Loucy (cell line): ENCODE measurements around the gene ASB10.

Source experiments
- H2AFZ ChIP-seq: fragments of 200-600 bp; sonication (generic); 2 replicates; pipeline ENCODE4 v1.6.0; 2016; ENCODE audit warnings: antibody characterized with exemption, mild to moderate bottlenecking, low read length, moderate library complexity
- H3F3A ChIP-seq: fragments of 200-600 bp; 2 replicates; pipeline ENCODE4 v1.6.0; 2016; ENCODE audit warnings: antibody characterized with exemption, low read depth, mild to moderate bottlenecking
- H3K27me3 ChIP-seq: fragments of 200-600 bp; sonication (generic); 2 replicates; pipeline ENCODE4 v1.6.1; 2014; ENCODE audit warnings: low read length, mild to moderate bottlenecking; ENCODE audit not compliant: insufficient read depth, poor library complexity, severe bottlenecking
- H3K36me3 ChIP-seq: fragments of 200-600 bp; sonication (generic); 2 replicates; pipeline ENCODE4 v1.6.1; 2016; ENCODE audit warnings: low read length; ENCODE audit not compliant: insufficient read depth
- H3K4me1 ChIP-seq: fragments of 200-600 bp; sonication (generic); 2 replicates; pipeline ENCODE4 v1.5.1; 2014; ENCODE audit warnings: low read length, mild to moderate bottlenecking; ENCODE audit not compliant: insufficient read depth, poor library complexity, severe bottlenecking
- H3K4me2 ChIP-seq: fragments of 200-600 bp; sonication (generic); 2 replicates; pipeline ENCODE4 v1.6.0; 2014; ENCODE audit warnings: antibody characterized with exemption, low read length, low read depth, mild to moderate bottlenecking; ENCODE audit not compliant: poor library complexity, severe bottlenecking
- H3K4me3 ChIP-seq: fragments of 200-600 bp; sonication (generic); 2 replicates; pipeline ENCODE4 v1.5.1; 2014; ENCODE audit warnings: low read length, mild to moderate bottlenecking, mixed read lengths; ENCODE audit not compliant: poor library complexity, severe bottlenecking
- H3K79me2 ChIP-seq: fragments of 200-600 bp; sonication (generic); 2 replicates; pipeline ENCODE4 v1.6.1; 2014; ENCODE audit warnings: low read length; ENCODE audit not compliant: insufficient read depth
- H3K9ac ChIP-seq: fragments of 200-600 bp; sonication (generic); 2 replicates; pipeline ENCODE4 v1.6.0; 2014; ENCODE audit warnings: mild to moderate bottlenecking, low read depth, low read length, moderate library complexity; ENCODE audit not compliant: poor library complexity, severe bottlenecking
- H3K9me2 ChIP-seq: fragments of 200-600 bp; sonication (generic); replicated peaks from 2 replicates; pipeline ENCODE4 v1.6.1; 2016; ENCODE audit warnings: low read depth, low read length, mixed read lengths
- H3K9me3 ChIP-seq: fragments of 200-600 bp; sonication (generic); 2 replicates; pipeline ENCODE4 v1.6.1; 2014; ENCODE audit warnings: mild to moderate bottlenecking, antibody characterized with exemption, low read length, low read depth; ENCODE audit not compliant: insufficient read depth
- H4K20me1 ChIP-seq: fragments of 200-600 bp; sonication (generic); 2 replicates; pipeline ENCODE4 v1.6.0; 2014; ENCODE audit warnings: antibody characterized with exemption, low read length, mild to moderate bottlenecking; ENCODE audit not compliant: insufficient read depth, poor library complexity, severe bottlenecking
- EZH2phosphoT487 ChIP-seq: fragments of 200-600 bp; IDR thresholded peaks from 2 replicates; pipeline ENCODE4 v1.6.1; 2018; ENCODE audit warnings: antibody characterized with exemption, mild to moderate bottlenecking, moderate library complexity, borderline replicate concordance
- TF ChIP-seq, protein P1 (sequence below): fragments of 200-600 bp; sonication (generic); conservative IDR thresholded peaks from 2 replicates; pipeline ENCODE4 v1.5.1; 2014; ENCODE audit warnings: mild to moderate bottlenecking, antibody characterized with exemption, low read length

Gene ASB10

DNA sequence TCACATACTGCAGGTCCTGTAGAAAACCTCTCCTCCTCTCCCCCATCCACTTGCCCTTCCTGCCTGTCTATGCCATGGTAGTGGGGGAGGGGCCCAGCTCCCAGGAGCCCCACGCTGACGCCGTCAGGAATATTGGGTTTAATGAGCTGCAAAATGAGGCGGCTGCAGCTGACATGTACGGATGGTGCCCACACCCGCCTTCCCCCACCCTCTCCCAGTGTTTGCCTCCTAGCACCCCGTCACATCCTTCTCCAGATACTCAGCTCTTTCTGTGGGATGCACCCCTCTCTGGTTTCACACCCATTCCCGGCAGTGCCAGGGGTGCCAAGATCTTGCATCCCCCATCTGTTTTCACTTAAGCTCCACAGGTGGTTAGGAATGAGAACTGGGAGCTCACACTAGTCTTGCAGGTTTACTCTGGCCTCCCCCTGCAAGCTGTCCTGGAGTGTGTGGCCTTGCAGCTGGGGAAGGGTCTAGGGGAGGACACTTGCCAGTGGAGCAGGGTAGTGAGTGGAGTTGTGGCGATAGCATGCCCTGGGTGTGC lies 45.7 kb downstream of the ASB10 start:
- TF ChIP-seq EZH2phosphoT487: no peak
- TF ChIP-seq, protein P1, sequence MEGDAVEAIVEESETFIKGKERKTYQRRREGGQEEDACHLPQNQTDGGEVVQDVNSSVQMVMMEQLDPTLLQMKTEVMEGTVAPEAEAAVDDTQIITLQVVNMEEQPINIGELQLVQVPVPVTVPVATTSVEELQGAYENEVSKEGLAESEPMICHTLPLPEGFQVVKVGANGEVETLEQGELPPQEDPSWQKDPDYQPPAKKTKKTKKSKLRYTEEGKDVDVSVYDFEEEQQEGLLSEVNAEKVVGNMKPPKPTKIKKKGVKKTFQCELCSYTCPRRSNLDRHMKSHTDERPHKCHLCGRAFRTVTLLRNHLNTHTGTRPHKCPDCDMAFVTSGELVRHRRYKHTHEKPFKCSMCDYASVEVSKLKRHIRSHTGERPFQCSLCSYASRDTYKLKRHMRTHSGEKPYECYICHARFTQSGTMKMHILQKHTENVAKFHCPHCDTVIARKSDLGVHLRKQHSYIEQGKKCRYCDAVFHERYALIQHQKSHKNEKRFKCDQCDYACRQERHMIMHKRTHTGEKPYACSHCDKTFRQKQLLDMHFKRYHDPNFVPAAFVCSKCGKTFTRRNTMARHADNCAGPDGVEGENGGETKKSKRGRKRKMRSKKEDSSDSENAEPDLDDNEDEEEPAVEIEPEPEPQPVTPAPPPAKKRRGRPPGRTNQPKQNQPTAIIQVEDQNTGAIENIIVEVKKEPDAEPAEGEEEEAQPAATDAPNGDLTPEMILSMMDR: no peak
- H3F3A ChIP-seq: no peaks in the 10 kb centered on the region
- H3K79me2 ChIP-seq: no peaks in the 10 kb centered on the region
- no peak overlapping the region for H3K9ac ChIP-seq
- H3K9me3 ChIP-seq: no peaks in the 10 kb centered on the region
- no peaks in the 10 kb centered on the region for H4K20me1 ChIP-seq
- H3K4me2 ChIP-seq: no peak overlapping the region
- H3K4me1 ChIP-seq: no peaks in the 10 kb centered on the region
- no peaks in the 10 kb centered on the region for H3K27me3 ChIP-seq
- peaks cover 13% of the 10 kb centered on the region; the same call in 1 of the 2 replicates for H3K36me3 ChIP-seq
- no peak overlapping the region for H3K4me3 ChIP-seq
- H2AFZ ChIP-seq: no peak overlapping the region
- H3K9me2 ChIP-seq: no peaks in the 10 kb centered on the region

DNA sequence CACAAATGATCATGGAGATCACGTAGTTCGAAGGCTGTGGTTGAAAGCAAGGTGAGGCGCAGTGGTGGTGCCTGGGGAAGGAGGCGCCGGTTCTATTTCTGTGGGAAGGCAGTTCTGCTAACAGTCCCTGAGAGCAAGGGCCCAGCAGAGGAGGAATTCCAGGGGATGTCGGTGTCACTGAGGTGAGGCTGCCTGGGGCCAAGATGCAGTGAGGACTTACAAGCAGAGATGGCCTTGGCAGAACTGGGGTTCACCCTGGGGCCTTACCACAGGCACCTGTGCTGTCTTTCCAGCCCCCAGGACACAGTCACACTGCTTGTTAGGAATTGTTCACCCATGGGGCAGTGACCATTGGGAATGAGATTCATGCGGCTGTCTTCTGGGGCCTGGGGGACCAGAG lies 46.2 kb downstream of the ASB10 start:
- Histone ChIP-seq H3K79me2 (no peaks in the 10 kb centered on the region), H3K27me3 (no peaks in the 10 kb centered on the region), H3F3A (no peaks in the 10 kb centered on the region), H3K4me3 (no peak overlapping the region), H4K20me1 (no peaks in the 10 kb centered on the region), H2AFZ (no peak overlapping the region), H3K9me2 (no peaks in the 10 kb centered on the region), H3K36me3 (peaks cover 19% of the 10 kb centered on the region; the same call in 1 of the 2 replicates), H3K4me2 (no peak overlapping the region), H3K4me1 (no peaks in the 10 kb centered on the region), H3K9ac (no peak overlapping the region), H3K9me3 (no peaks in the 10 kb centered on the region)
- TF ChIP-seq, protein P1: no peak
- TF ChIP-seq EZH2phosphoT487: no peak

DNA sequence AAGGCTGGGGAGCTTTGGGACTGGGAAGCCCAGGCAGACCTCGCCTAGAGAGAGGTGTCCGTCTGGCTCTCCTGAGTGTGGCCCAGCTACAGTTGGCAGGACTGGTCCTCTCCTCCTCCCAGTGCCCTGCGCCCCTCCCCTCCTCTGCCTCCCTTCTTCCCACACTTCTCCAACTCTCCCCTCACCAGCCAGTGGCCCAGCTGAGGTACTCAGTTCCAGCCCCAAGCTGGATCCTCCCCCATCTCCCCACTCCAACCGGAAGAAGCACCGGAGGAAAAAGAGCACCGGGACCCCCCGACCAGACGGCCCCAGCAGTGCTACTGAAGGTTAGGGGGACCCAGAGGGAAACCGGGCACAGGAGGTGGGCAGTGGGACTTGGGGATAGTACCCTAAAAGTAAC lies 47.3 kb downstream of the ASB10 start:
- H3K4me2 ChIP-seq: no peak overlapping the region
- no peaks in the 10 kb centered on the region for H3F3A ChIP-seq
- no peak for TF ChIP-seq EZH2phosphoT487
- TF ChIP-seq, protein P1: no peak
- no peak overlapping the region for H3K4me3 ChIP-seq
- no peak overlapping the region for H2AFZ ChIP-seq
- no peak overlapping the region for H3K9ac ChIP-seq
- H3K9me2 ChIP-seq: no peaks in the 10 kb centered on the region
- no peaks in the 10 kb centered on the region for H3K79me2 ChIP-seq
- no peaks in the 10 kb centered on the region for H3K4me1 ChIP-seq
- H3K27me3 ChIP-seq: no peaks in the 10 kb centered on the region
- peaks cover 29% of the 10 kb centered on the region; the same call in 1 of the 2 replicates for H3K36me3 ChIP-seq
- no peaks in the 10 kb centered on the region for H4K20me1 ChIP-seq
- no peaks in the 10 kb centered on the region for H3K9me3 ChIP-seq
